Caco-2 (cell line): ENCODE data around the gene GOLGA8O. TPM values are rescaled to one million over a fixed set of nuclear protein-coding genes. Genes with fewer than 3 reads are reported as not detected.
"Not testable (repeated sequence)": the region's sequence is repeated elsewhere in the genome, so short reads cannot be mapped to it uniquely, and the experiment has no call there.

Source experiments
- BruUV-seq: library from RNA; stranded (reverse); fragments of 400-500 nt; replicated peaks from 2 replicates; lab custom pipeline; 2021; lab: Mats Ljungman, UMichigan
- CTCF ChIA-PET: fragments of 300-600 bp; sonication (Branson Sonifier 250); formaldehyde crosslinking; loops from one replicate; lab custom pipeline; 2022; ENCODE audit warnings: antibody characterized with exemption; lab: Charles Lee
- POLR2A ChIA-PET: fragments of 300-600 bp; sonication (Branson Sonifier 250); formaldehyde crosslinking; loops from one replicate; lab custom pipeline; 2022; ENCODE audit warnings: antibody characterized with exemption; lab: Charles Lee
- DNase-seq, 2 experiments: peaks; one replicate each; pipeline versions ENCODE4 v3.0.0 to v3.0.0-alpha.2; 2020 to 2022
- H3K27me3 ChIP-seq: replicated peaks from 2 replicates; pipeline ENCODE4 v1.6.0; 2011; ENCODE audit warnings: low read length; ENCODE audit not compliant: control insufficient read depth, insufficient read depth
- H3K36me3 ChIP-seq: 2 replicates; pipeline ENCODE4 v1.5.1; 2011; ENCODE audit warnings: low read length; ENCODE audit not compliant: control insufficient read depth, insufficient read depth
- H3K4me1 ChIP-seq: fragments of 250-450 bp; sonication (Bioruptor Pico); 2 replicates; pipeline ENCODE4 v1.5.1; 2020; ENCODE audit warnings: mild to moderate bottlenecking
- H3K4me3 ChIP-seq: 2 replicates; pipeline ENCODE4 v1.5.1; 2011; ENCODE audit warnings: low read depth, mild to moderate bottlenecking, control low read depth, low read length
- H3K9me3 ChIP-seq: fragments of 250-450 bp; sonication (Bioruptor Pico); 2 replicates; pipeline ENCODE4 v1.5.1; 2020; ENCODE audit warnings: mild to moderate bottlenecking, moderate library complexity
- H3K27ac Mint-ChIP-seq: one replicate; pipeline ENCODE4 v1.8.0; 2022; ENCODE audit warnings: mixed read lengths; ENCODE audit not compliant: unreplicated experiment
- H3K27me3 Mint-ChIP-seq: one replicate; pipeline ENCODE4 v1.8.0; 2022; ENCODE audit warnings: mixed read lengths; ENCODE audit not compliant: insufficient read depth, unreplicated experiment
- H3K36me3 Mint-ChIP-seq: one replicate; pipeline ENCODE4 v1.8.0; 2022; ENCODE audit warnings: mild to moderate bottlenecking, mixed read lengths; ENCODE audit not compliant: insufficient read depth, unreplicated experiment
- H3K4me1 Mint-ChIP-seq: one replicate; pipeline ENCODE4 v1.8.0; 2022; ENCODE audit warnings: low read depth, mixed read lengths; ENCODE audit not compliant: unreplicated experiment
- H3K4me3 Mint-ChIP-seq: one replicate; pipeline ENCODE4 v1.8.0; 2022; ENCODE audit warnings: mild to moderate bottlenecking, moderate library complexity, mixed read lengths; ENCODE audit not compliant: unreplicated experiment
- H3K9me3 Mint-ChIP-seq: one replicate; pipeline ENCODE4 v1.8.0; 2022; ENCODE audit warnings: mixed read lengths; ENCODE audit not compliant: unreplicated experiment
- CTCF ChIP-seq, 2 experiments: fragments of 200-600 bp in 1 of 2; IDR thresholded peaks; 1 replicate in 1 of 2; 2 replicates in 1 of 2; pipeline versions ENCODE4 v1.5.1 to v1.8.0; 2011 to 2022; ENCODE audit warnings: antibody characterized with exemption in 1 of 2, control low read depth in 1 of 2, inconsistent platforms in 1 of 2, low read depth in 1 of 2, low read length in 1 of 2, mild to moderate bottlenecking in 1 of 2, moderate library complexity in 1 of 2; ENCODE audit not compliant: insufficient read depth in 1 of 2, severe bottlenecking in 1 of 2, unreplicated experiment in 1 of 2
- intact Hi-C: fragments of 100-400 bp; cut with micrococcal nuclease; formaldehyde crosslinking; loops from one replicate; pipeline ENCODE4 v1.10.0; 2022; ENCODE audit not compliant: unreplicated experiment
- total RNA-seq: library from RNA; stranded (reverse); gene quantifications from 2 replicates; pipeline ENCODE4 v1.2.3, GENCODE V29; 2022

The GOLGA8O gene
- total RNA-seq, 1 experiment from 2014 or later, result not detected

- DNase-seq, result peak in 1 of 2 experiments; percentile 2
- H3K36me3 Mint-ChIP-seq, H3K9me3 Mint-ChIP-seq, H3K4me1 ChIP-seq, H3K4me3 ChIP-seq, intact Hi-C loops, H3K4me3 Mint-ChIP-seq, POLR2A ChIA-PET, H3K27me3 Mint-ChIP-seq, H3K9me3 ChIP-seq, CTCF ChIA-PET, BruUV-seq, H3K4me1 Mint-ChIP-seq, H3K27ac Mint-ChIP-seq, H3K36me3 ChIP-seq, H3K27me3 ChIP-seq: not testable (repeated sequence)
- TF ChIP-seq CTCF (IDR thresholded peaks at IDR 0.05; ENCODE audit: insufficient read depth in 1 of 2, low read depth in 1 of 2, low read length in 1 of 2, severe bottlenecking in 1 of 2, unreplicated experiment in 1 of 2), result peak in 1 of 2 experiments; percentile 16
These were observed 47.5 kb downstream of the GOLGA8O start for GRCh38 chr15:32407903-32408302.

GRCh38 chr15:32403192-32403591 lies 52.2 kb downstream of the GOLGA8O start, which contains the start of gene GOLGA8K:
Gene GOLGA8K (minus strand): TSS chr15:32403292. CDS start chr15:32403194, 98 bp downstream.
- not testable (repeated sequence) for H3K27ac Mint-ChIP-seq, BruUV-seq

GRCh38 chr15:32396522-32396921 lies 58.9 kb downstream of the GOLGA8O start:
- H3K4me1 ChIP-seq, H3K27me3 ChIP-seq, H3K4me1 Mint-ChIP-seq, BruUV-seq, H3K9me3 Mint-ChIP-seq, H3K4me3 Mint-ChIP-seq, DNase-seq, H3K27me3 Mint-ChIP-seq, H3K27ac Mint-ChIP-seq, H3K36me3 Mint-ChIP-seq, POLR2A ChIA-PET, H3K4me3 ChIP-seq, H3K9me3 ChIP-seq, CTCF ChIA-PET, intact Hi-C loops, H3K36me3 ChIP-seq: not testable (repeated sequence)

More at GRCh38 chr15:32403192-32403591, 52.2 kb downstream of the GOLGA8O start, which contains the start of gene GOLGA8K:
- CTCF ChIA-PET, H3K4me1 ChIP-seq, H3K36me3 ChIP-seq, intact Hi-C loops, H3K27me3 Mint-ChIP-seq, H3K4me1 Mint-ChIP-seq, POLR2A ChIA-PET, DNase-seq, H3K9me3 Mint-ChIP-seq, H3K27me3 ChIP-seq, H3K4me3 ChIP-seq, H3K36me3 Mint-ChIP-seq, H3K4me3 Mint-ChIP-seq, H3K9me3 ChIP-seq: not testable (repeated sequence)

Other genes starting within 250 kb of the GOLGA8O start
- not detected in 2 replicates for gene GOLGA8K, start 52.3 kb downstream of the GOLGA8O start, total RNA-seq
- gene GOLGA8N, start 137.8 kb upstream of the GOLGA8O start, total RNA-seq, result 0.41 and 0.42 TPM in 2 replicates
- 112 and 126 TPM in 2 replicates for gene ARHGAP11A, start 159.9 kb upstream of the GOLGA8O start, total RNA-seq
- 0.84 and 1.5 TPM in 2 replicates for gene SCG5, start 186.1 kb upstream of the GOLGA8O start, total RNA-seq